MM.1S (cell line): ENCODE measurements around the gene KLHDC10.
"Not testable (repeated sequence)": the region's sequence is repeated elsewhere in the genome, so short reads cannot be mapped to it uniquely, and the experiment has no call there.

Source experiments
- CTCF ChIP-seq: fragments of 300-600 bp; sonication (generic); IDR thresholded peaks from 2 replicates; pipeline ENCODE4 v1.5.1; 2016; ENCODE audit warnings: antibody characterized with exemption, low read length, mixed read lengths
- EZH2phosphoT487 ChIP-seq: fragments of 300-600 bp; sonication (generic); IDR thresholded peaks from 2 replicates; pipeline ENCODE4 v1.6.1; 2018; ENCODE audit warnings: antibody characterized with exemption, low read length

- TF ChIP-seq EZH2phosphoT487, CTCF: not testable (repeated sequence)
Observed at GRCh38 chr7:130146142-130146541, 75.8 kb downstream of the KLHDC10 start.
